Esophagus (tissue), 2 donors: ENCODE data around the gene TOP3A. TPM values are rescaled to one million over a fixed set of nuclear protein-coding genes. Genes with fewer than 3 reads are reported as not detected.

Experiments used
- H3K27ac ChIP-seq, 2 donors: one replicate each; pipeline ENCODE4 v1.5.1; 2013; ENCODE audit warnings: low read depth in 2 of 2, mild to moderate bottlenecking in 2 of 2, inconsistent platforms in 1 of 2, low read length in 1 of 2, moderate library complexity in 1 of 2
- H3K27me3 ChIP-seq, 2 donors: one replicate each; pipeline ENCODE4 v1.6.1; 2013; ENCODE audit warnings: low read length in 2 of 2, control low read depth in 1 of 2, mild to moderate bottlenecking in 1 of 2; ENCODE audit not compliant: insufficient read depth in 2 of 2, control insufficient read depth in 1 of 2
- H3K36me3 ChIP-seq, 2 donors: one replicate each; pipeline ENCODE4 v1.6.1; 2013; ENCODE audit warnings: low read length in 1 of 2; ENCODE audit not compliant: control insufficient read depth in 2 of 2, insufficient read depth in 2 of 2
- H3K4me1 ChIP-seq, 2 donors: one replicate each; pipeline ENCODE4 v1.6.1; 2013; ENCODE audit warnings: low read length in 1 of 2; ENCODE audit not compliant: control insufficient read depth in 2 of 2, insufficient read depth in 2 of 2
- H3K4me3 ChIP-seq, 2 donors: one replicate each; pipeline ENCODE4 v1.5.1; 2013; ENCODE audit warnings: low read length in 2 of 2, mild to moderate bottlenecking in 2 of 2, low read depth in 1 of 2, moderate library complexity in 1 of 2
- H3K9me3 ChIP-seq, 2 donors: one replicate each; pipeline ENCODE4 v1.6.1; 2013; ENCODE audit warnings: mild to moderate bottlenecking in 2 of 2, low read depth in 1 of 2, low read length in 1 of 2, moderate library complexity in 1 of 2; ENCODE audit not compliant: control insufficient read depth in 2 of 2, insufficient read depth in 1 of 2
- WGBS, 2 donors: extraction: QIAGEN DNeasy Blood & Tissue Kit; methylation state at CpG; one replicate each; pipeline ENCODE4 v1.1.7; 2013; 5-methylcytosine and 5-hydroxymethylcytosine counted together
- polyA plus RNA-seq, 2 donors: library from polyadenylated mRNA; stranded (reverse); fragments of 200-250 nt; gene quantifications; one replicate each; pipeline ENCODE4 v1.2.3, GENCODE V29; 2013
- donor health status: healthy with polysubstance abuse.
- donor health status: Bipolar disorder and iron deficiency.

The TOP3A gene
- polyA plus RNA-seq, 2 donors, result 9.4 to 14.6 TPM

DNA sequence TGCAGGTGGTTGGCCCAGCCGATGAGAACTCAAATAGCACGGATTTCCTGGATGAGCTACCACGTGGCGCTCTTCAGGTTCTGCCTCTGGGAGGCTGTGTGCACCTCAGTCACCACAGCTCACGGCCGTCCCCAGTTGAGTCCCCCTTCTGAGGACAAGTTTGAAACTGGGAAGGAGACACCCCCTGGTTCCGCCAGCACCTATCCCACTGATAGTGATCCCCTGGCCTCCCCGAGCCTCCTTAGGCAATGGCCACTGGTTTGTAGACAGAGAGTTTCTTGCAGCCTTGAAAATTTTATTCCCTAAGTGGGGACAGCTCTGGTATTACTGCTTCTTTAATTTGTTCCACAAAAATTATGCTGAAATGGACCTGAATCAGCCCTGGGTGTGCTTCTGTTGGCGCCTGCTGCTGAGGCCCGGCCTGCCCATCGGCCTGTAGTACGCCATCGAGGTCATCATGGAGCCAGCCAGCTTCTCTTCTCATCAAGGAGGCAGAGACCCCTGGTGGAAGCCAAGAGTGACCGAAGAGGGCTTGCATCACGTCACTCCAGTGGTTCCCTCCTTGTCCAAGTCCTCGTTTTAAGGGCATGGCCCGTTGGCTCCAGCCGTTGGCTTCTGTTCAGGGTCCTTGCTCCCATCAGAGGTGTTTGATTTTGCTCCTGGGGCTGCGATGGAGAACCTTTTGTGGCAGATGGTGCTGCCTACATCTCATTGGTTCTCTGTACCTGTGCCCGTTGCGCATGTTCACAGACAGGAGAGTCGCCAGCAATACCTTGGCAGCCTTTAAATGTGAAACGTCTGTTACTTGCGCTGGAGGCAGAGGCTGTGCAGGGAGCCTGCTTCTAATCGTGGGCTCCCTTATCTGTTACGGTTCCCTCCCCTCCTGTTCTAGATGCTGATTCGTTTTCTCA lies 9.6 kb upstream of the TOP3A start:
- H3K27me3 ChIP-seq, result no peaks in the 10 kb centered on the region
- 89 to 90% methylated on average over 27 of the region's 27 CpGs for WGBS, 2 donors
- peaks cover 21 to 51% of the 10 kb centered on the region in 2 donors for H3K36me3 ChIP-seq
- no peak overlapping the region for H3K27ac ChIP-seq
- no peaks in the 10 kb centered on the region for H3K9me3 ChIP-seq
- H3K4me3 ChIP-seq, result no peak overlapping the region
- peaks cover 2 to 3% of the 10 kb centered on the region in 2 donors for H3K4me1 ChIP-seq

DNA sequence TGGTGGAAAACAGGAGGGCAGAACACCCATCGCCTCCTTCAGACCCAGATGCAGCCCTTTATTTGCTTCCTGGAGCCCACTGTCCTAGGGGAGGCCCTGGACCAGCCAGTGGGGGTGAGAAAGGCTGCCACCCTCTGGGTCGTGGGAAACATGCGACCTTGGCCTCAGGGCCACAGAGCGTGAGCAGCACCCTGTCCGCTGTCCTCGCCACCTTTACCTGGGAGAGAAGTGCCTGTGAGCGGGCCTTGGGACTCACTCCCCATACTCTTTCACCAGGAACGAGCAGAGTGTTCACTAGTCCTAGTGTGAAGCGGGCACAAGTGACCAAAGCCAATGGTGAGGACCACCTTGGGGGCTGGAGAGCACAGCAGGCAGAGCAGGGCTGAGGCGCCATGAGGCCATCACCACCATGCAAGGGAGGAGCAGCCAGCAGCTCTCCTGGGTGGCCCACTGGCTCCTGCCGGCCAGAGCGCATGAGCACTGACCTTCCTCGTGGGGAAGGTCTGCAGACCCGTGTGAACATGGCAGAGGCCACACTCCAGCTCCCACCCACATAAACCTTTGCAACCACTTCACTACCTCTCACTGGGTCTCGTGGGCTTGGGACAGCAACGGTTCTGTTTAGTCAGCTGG lies 8.8 kb upstream of the TOP3A start:
- H3K36me3 ChIP-seq, result peaks cover 15 to 50% of the 10 kb centered on the region in 2 donors
- peaks cover 3 to 7% of the 10 kb centered on the region in 2 donors for H3K4me1 ChIP-seq
- WGBS, 2 donors, result 85 to 92% methylated on average over 16 of the region's 16 CpGs
- H3K27ac ChIP-seq, result no peak overlapping the region
- H3K4me3 ChIP-seq, result no peak overlapping the region
- H3K27me3 ChIP-seq, result no peaks in the 10 kb centered on the region
- no peaks in the 10 kb centered on the region for H3K9me3 ChIP-seq

DNA sequence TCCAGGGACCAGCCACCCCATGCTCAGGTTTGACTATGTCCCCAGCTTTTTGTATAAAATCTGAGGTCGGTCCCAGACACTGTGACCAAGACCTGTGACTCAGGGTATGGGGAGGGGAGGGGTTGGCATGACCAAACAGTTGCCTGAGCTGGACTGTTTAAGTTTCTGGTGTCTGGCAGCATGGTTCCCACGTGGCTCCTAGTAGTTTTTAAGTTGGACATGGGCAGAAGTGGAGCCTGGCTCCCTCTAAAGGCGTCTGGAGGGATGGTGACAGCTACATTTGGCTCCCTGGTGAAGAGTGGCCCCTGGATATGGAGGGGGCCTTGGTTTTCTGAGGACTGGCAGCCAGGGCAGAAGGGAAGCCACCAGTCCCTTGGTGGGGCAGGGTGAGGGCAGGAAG lies 8.2 kb upstream of the TOP3A start:
- Histone ChIP-seq H3K27ac (no peak overlapping the region), H3K4me1 (peaks cover 4 to 7% of the 10 kb centered on the region in 2 donors), H3K36me3 (peaks cover 13 to 48% of the 10 kb centered on the region in 2 donors), H3K4me3 (no peak overlapping the region), H3K27me3 (no peaks in the 10 kb centered on the region), H3K9me3 (no peaks in the 10 kb centered on the region)
- WGBS, 2 donors, result 60 to 64% methylated on average over 3 of the region's 3 CpGs

DNA sequence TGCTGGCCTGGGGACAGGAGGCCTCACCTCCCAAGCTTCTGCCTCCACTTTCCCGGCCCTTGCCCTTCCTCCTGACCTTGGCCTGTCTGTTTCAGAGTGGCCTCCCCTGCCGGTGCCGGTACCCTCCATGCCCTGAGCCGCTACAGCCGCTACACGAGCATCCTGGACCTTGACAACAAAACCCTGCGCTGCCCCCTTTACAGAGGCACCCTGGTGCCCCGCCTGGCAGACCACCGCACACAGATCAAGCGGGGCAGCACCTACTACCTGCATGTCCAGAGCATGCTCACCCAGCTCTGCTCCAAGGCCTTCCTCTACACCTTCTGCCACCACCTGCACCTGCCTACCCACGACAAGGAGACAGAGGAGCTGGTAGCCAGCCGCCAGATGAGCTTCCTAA lies 7.7 kb upstream of the TOP3A start:
- WGBS, 2 donors, result 91 to 92% methylated on average over 12 of the region's 12 CpGs
- H3K9me3 ChIP-seq, result no peaks in the 10 kb centered on the region
- peaks cover 9 to 11% of the 10 kb centered on the region in 2 donors for H3K4me1 ChIP-seq
- H3K27ac ChIP-seq, result no peak overlapping the region
- peaks cover 11 to 51% of the 10 kb centered on the region in 2 donors for H3K36me3 ChIP-seq
- no peaks in the 10 kb centered on the region for H3K27me3 ChIP-seq
- no peak overlapping the region for H3K4me3 ChIP-seq

DNA sequence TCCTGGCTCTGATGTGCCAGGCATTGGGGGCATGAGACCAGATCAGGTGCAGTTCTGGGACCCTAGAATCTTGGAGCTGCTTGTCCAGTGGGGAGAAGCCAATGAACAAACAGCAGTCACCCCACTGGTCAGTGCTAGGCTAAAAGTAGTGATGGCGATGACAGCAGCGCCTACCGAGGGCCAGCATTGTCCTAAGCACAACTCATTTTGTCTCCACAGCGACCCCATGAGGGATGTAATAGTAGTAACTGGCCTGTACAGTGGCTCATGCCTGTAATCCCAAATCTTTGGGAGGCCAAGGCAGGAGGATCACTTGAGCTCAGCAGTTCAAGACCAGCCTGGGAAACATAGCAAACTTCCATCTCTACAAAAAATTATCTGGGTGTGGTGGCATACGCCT lies 6.5 kb upstream of the TOP3A start:
- Histone ChIP-seq H3K4me3 (no peak overlapping the region), H3K9me3 (no peaks in the 10 kb centered on the region), H3K27me3 (no peaks in the 10 kb centered on the region), H3K36me3 (peaks cover 11 to 53% of the 10 kb centered on the region in 2 donors), H3K27ac (no peak overlapping the region), H3K4me1 (peaks cover 12 to 17% of the 10 kb centered on the region in 2 donors)
- 74 to 78% methylated on average over 5 of the region's 5 CpGs for WGBS, 2 donors

DNA sequence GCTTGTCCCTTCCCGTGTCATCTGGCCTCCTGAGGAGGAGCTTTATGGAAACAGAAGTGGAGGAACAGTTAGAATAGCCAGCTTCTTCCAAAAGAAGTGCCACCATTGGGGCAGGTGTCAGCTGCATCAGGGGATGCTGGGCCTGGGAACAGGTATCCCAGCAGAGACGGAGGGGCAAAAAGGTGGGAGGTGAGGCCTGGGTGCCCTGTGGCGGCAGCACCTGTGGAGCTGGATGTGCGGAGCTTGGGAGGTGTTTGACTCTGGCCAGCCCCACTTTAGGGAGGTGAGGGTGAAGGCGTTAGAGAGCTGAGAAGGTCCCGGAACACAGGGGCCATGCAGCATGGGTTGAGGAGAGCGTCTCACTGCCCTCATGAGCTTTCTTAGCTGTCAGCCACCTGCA lies 5.5 kb upstream of the TOP3A start:
- H3K27ac ChIP-seq, result no peak overlapping the region
- no peaks in the 10 kb centered on the region for H3K27me3 ChIP-seq
- peaks cover 16 to 23% of the 10 kb centered on the region in 2 donors for H3K4me1 ChIP-seq
- 81 to 85% methylated on average over 7 of the region's 7 CpGs for WGBS, 2 donors
- peaks cover 11 to 51% of the 10 kb centered on the region in 2 donors for H3K36me3 ChIP-seq
- H3K9me3 ChIP-seq, result no peaks in the 10 kb centered on the region
- no peak overlapping the region for H3K4me3 ChIP-seq

DNA sequence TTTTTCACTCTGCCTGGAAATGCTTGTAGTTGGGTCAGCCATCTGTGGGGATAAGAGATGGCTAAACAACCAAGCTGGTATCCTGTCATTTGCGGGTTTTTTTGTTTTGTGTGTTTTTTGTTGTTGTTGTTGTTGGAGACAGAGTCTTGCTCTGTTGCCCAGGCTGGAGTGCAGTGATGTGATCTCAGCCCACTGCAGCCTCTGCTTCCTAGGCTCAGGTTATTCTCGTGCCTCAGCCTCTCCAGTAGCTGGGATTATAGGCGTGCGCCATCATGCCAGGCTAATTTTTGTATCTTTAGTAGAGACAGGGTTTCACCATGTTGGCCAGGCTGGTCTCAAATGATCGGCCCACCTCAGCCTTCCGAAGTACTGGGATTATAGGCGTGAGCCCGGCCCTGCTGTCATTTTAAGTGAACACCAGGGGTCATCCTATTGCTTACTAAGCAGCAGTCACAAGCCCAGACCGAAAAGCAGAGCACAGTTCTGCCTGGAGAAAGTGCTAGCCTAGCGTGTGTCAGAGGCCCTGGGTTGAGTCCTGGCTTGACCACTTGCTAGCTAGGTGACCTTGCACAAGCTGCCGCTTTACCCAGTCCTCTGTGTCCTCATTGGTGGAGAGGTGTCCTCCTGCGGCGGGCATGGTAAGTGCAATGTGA lies 4.9 kb upstream of the TOP3A start:
- H3K4me1 ChIP-seq, result peaks cover 16 to 23% of the 10 kb centered on the region in 2 donors
- H3K36me3 ChIP-seq, result peaks cover 11 to 50% of the 10 kb centered on the region in 2 donors
- WGBS, 2 donors, result 57 to 61% methylated on average over 13 of the region's 13 CpGs
- no peak overlapping the region for H3K4me3 ChIP-seq
- no peak overlapping the region for H3K27ac ChIP-seq
- H3K27me3 ChIP-seq, result no peaks in the 10 kb centered on the region
- no peaks in the 10 kb centered on the region for H3K9me3 ChIP-seq

DNA sequence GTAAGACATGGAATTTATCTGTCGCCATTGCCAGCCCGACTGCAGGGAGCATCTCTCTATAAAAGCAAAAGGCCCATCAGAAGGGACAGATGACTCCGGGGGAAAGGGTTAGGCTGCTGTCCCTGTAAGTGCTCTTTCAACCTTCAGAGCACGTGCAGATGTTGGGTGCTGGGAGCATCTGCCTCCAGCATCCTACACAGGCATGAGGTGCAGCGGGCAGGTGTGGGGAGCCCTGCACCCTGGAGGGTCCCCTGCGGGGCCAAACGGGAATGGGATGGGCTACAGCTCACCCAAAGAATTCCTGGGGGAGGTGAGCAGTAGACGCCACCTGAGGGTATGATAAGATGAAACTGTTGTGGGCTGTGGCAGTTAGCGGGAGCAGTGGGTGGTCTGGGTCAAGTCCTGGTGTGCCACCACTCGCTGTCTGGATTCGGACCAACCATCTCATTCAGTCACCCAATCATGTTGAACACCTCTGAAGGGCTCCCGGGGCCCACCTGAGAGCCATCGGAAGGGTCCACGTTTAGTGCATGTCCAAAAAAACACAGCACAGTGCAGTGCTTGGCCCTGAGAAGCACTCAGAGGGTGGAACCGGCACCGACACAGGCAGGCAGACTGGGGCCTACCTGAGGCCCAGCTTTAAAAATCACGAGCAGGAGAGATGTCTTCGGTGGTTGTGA lies 4.1 kb upstream of the TOP3A start:
- no peaks in the 10 kb centered on the region for H3K9me3 ChIP-seq
- H3K27me3 ChIP-seq, result no peaks in the 10 kb centered on the region
- WGBS, 2 donors, result 72 to 79% methylated on average over 18 of the region's 18 CpGs
- H3K27ac ChIP-seq, result no peak overlapping the region
- H3K4me1 ChIP-seq, result peaks cover 16 to 24% of the 10 kb centered on the region in 2 donors
- peaks cover 11 to 41% of the 10 kb centered on the region in 2 donors for H3K36me3 ChIP-seq
- H3K4me3 ChIP-seq, result no peak overlapping the region

DNA sequence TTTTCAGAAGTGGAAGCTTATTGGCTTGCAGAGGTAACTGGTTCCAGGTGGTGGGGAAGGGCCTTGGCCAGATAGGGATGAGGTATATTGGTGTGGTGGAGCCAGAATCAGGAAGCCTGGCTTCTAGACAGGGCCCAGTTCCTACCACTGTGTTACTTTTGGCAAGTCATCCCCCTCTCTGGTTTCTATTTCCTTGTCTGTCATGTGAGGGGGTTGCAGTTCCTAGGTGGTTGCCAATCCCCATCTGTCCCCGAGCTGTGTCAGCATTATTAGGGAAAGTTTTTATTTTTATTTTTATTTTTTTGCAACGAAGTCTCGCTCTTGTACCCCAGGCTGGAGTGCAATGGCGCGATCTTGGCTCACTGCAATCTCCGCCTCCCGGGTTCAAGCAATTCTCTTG lies 3.3 kb upstream of the TOP3A start:
- Histone ChIP-seq H3K4me3 (no peak overlapping the region), H3K4me1 (peaks cover 16 to 26% of the 10 kb centered on the region in 2 donors), H3K27me3 (no peaks in the 10 kb centered on the region), H3K27ac (no peak overlapping the region), H3K9me3 (no peaks in the 10 kb centered on the region), H3K36me3 (peaks cover 10 to 33% of the 10 kb centered on the region in 2 donors)
- 84 to 90% methylated on average over 7 of the region's 7 CpGs for WGBS, 2 donors
